ENCODE results near the gene INSIG1. TPM values are rescaled to one million over a fixed set of nuclear protein-coding genes. Genes with fewer than 3 reads are reported as not detected.
A peak's percentile ranks its signal among the peaks of the same experiment; 100 is the strongest.

The INSIG1 gene
- total and polyA plus RNA-seq, 10 donors = 15.8 to 61.8 (median 27.7) TPM

GRCh38 chr7:155261031-155261985 is 36.4 kb upstream of the INSIG1 start:
- H3K9me3 ChIP-seq = no peaks in the 10 kb centered on the region
- TF ChIP-seq POLR2A (IDR thresholded peaks at IDR 0.05) (no peak), POLR2AphosphoS5 (IDR thresholded peaks at IDR 0.05) (no peak), CTCF (IDR thresholded peaks at IDR 0.05 in 8 of 11, conservative IDR thresholded peaks at IDR 0.05 in 3 of 11) (no peak)
- no peaks in the 10 kb centered on the region for H3K36me3 ChIP-seq
- intact Hi-C loops (cut with DNase I; ENCODE audit: low total_unique reads) = no loop called here
- H3K27me3 ChIP-seq (replicated peaks in 1 of 7) = peaks cover 0 to 52% (median 0%) of the 10 kb centered on the region in 7 donors
- no peaks in the 10 kb centered on the region for H3K4me1 ChIP-seq
- 86 to 91% (median 89%) methylated on average over 19 to 21 of the region's 21 CpGs for WGBS, 5 donors
- peak; percentile 72 for DNase-seq
- H3K27ac ChIP-seq = no peak overlapping the region
- no peak overlapping the region for H3K4me3 ChIP-seq

- H3K4me1 ChIP-seq = no peaks in the 10 kb centered on the region
- intact Hi-C loops (cut with DNase I; ENCODE audit: low total_unique reads) = no loop called here
- H3K9me3 ChIP-seq = no peaks in the 10 kb centered on the region
- DNase-seq = no peak
- no peak overlapping the region for H3K4me3 ChIP-seq
- 68 to 75% (median 73%) methylated on average over 12 of the region's 12 CpGs for WGBS, 5 donors
- no peak for TF ChIP-seq POLR2AphosphoS5 (IDR thresholded peaks at IDR 0.05)
- TF ChIP-seq CTCF (IDR thresholded peaks at IDR 0.05 in 8 of 11, conservative IDR thresholded peaks at IDR 0.05 in 3 of 11) = no peak
- TF ChIP-seq POLR2A (IDR thresholded peaks at IDR 0.05) = no peak
- H3K36me3 ChIP-seq = no peaks in the 10 kb centered on the region
- no peak overlapping the region for H3K27ac ChIP-seq
- peaks cover 0 to 56% (median 0%) of the 10 kb centered on the region in 7 donors for H3K27me3 ChIP-seq (replicated peaks in 1 of 7)
These were observed 35.6 kb upstream of the INSIG1 start for GRCh38 chr7:155262031-155262430.

- intact Hi-C loops (cut with DNase I; ENCODE audit: low total_unique reads) = no loop called here
- Histone ChIP-seq H3K27me3 (replicated peaks in 1 of 7) (peaks cover 0 to 56% (median 0%) of the 10 kb centered on the region in 7 donors), H3K9me3 (no peaks in the 10 kb centered on the region), H3K27ac (no peak overlapping the region), H3K36me3 (no peaks in the 10 kb centered on the region), H3K4me3 (no peak overlapping the region), H3K4me1 (no peaks in the 10 kb centered on the region)
- DNase-seq = no peak
- no peak for TF ChIP-seq POLR2A (IDR thresholded peaks at IDR 0.05)
- no peak for TF ChIP-seq CTCF (IDR thresholded peaks at IDR 0.05 in 8 of 11, conservative IDR thresholded peaks at IDR 0.05 in 3 of 11)
- no peak for TF ChIP-seq POLR2AphosphoS5 (IDR thresholded peaks at IDR 0.05)
- 74 to 87% (median 79%) methylated on average over 12 to 14 of the region's 14 CpGs for WGBS, 5 donors
These were observed 34.6 kb upstream of the INSIG1 start for GRCh38 chr7:155263051-155263450.

- H3K36me3 ChIP-seq = no peaks in the 10 kb centered on the region
- WGBS, 5 donors = 78 to 94% (median 86%) methylated on average over 11 to 12 of the region's 12 CpGs
- intact Hi-C loops (cut with DNase I; ENCODE audit: low total_unique reads) = no loop called here
- TF ChIP-seq POLR2AphosphoS5 (IDR thresholded peaks at IDR 0.05) = no peak
- TF ChIP-seq POLR2A (IDR thresholded peaks at IDR 0.05) = no peak
- peak in 1 of 11 experiments; percentile 11 for TF ChIP-seq CTCF (IDR thresholded peaks at IDR 0.05 in 8 of 11, conservative IDR thresholded peaks at IDR 0.05 in 3 of 11)
- H3K27me3 ChIP-seq (replicated peaks in 1 of 7) = peaks cover 0 to 56% (median 0%) of the 10 kb centered on the region in 7 donors
- no peak overlapping the region for H3K27ac ChIP-seq
- no peak for DNase-seq
- H3K4me1 ChIP-seq = no peaks in the 10 kb centered on the region
- no peaks in the 10 kb centered on the region for H3K9me3 ChIP-seq
- no peak overlapping the region for H3K4me3 ChIP-seq
These were observed 34.0 kb upstream of the INSIG1 start for GRCh38 chr7:155263581-155264143.
